ENCODE data around the gene TRAF2. TPM values are rescaled to one million over a fixed set of nuclear protein-coding genes. Genes with fewer than 3 reads are reported as not detected.

TRAF2 gene
- total and polyA plus RNA-seq, 2 donors from 2014 or later: 11.4 to 16.9 TPM

DNA sequence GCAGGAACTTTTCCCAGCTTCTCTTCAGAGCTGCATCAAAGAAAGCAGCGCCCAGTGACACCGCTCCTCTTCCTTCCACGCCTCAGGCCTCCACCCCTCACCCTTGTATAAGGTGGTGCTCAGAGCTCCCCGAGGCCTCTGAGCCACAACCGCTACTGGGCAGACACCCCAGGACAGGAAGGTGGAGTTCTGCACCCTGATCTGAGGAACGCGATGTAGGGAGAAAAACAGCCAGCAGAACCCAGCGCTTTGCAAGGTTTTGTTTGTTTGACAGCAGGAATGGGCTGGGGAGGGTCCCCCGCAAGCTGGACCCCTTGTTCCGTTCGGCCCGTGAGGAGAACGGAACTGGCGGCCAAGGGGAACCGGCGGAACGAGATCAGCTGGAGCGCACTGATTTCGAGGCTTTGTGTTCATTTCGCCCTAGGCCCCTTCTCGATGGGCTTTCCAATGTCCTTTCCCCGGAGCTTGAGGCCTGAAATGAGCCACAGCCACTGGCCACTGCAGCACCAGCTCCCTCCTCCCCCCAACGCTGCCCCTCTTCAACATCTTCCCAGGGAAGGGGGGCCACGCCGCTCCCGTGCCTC lies 24.4 kb upstream of the TRAF2 start:
- Histone ChIP-seq H3K9ac (ENCODE audit: low read length in 3 of 3) (no peak overlapping the region), H3K27ac (ENCODE audit: low read depth in 2 of 2, low read length in 2 of 2) (no peak overlapping the region), H3K4me1 (ENCODE audit: control insufficient read depth in 2 of 3, insufficient read depth in 2 of 3, low read depth in 1 of 3, low read length in 3 of 3) (peaks cover 0 to 22% (median 15%) of the 10 kb centered on the region in 3 donors), H3K4me3 (ENCODE audit: low read length in 3 of 3) (no peak overlapping the region), H3K36me3 (ENCODE audit: control insufficient read depth in 2 of 3, insufficient read depth in 3 of 3, low read length in 3 of 3) (peaks cover 0 to 23% (median 12%) of the 10 kb centered on the region in 3 donors), H3K27me3 (ENCODE audit: control insufficient read depth, insufficient read depth, low read length) (no peaks in the 10 kb centered on the region), H3K9me3 (ENCODE audit: control insufficient read depth in 2 of 3, insufficient read depth in 1 of 3, low read length in 3 of 3) (no peaks in the 10 kb centered on the region)
- TF ChIP-seq, protein P1, sequence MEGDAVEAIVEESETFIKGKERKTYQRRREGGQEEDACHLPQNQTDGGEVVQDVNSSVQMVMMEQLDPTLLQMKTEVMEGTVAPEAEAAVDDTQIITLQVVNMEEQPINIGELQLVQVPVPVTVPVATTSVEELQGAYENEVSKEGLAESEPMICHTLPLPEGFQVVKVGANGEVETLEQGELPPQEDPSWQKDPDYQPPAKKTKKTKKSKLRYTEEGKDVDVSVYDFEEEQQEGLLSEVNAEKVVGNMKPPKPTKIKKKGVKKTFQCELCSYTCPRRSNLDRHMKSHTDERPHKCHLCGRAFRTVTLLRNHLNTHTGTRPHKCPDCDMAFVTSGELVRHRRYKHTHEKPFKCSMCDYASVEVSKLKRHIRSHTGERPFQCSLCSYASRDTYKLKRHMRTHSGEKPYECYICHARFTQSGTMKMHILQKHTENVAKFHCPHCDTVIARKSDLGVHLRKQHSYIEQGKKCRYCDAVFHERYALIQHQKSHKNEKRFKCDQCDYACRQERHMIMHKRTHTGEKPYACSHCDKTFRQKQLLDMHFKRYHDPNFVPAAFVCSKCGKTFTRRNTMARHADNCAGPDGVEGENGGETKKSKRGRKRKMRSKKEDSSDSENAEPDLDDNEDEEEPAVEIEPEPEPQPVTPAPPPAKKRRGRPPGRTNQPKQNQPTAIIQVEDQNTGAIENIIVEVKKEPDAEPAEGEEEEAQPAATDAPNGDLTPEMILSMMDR (IDR thresholded peaks at IDR 0.05; ENCODE audit: borderline replicate concordance, extremely low read depth, insufficient read depth): no peak
- intact Hi-C loops (cut with DNase I): no loop called here
- no peak for FAIRE-seq
- no peak for DNase-seq

DNA sequence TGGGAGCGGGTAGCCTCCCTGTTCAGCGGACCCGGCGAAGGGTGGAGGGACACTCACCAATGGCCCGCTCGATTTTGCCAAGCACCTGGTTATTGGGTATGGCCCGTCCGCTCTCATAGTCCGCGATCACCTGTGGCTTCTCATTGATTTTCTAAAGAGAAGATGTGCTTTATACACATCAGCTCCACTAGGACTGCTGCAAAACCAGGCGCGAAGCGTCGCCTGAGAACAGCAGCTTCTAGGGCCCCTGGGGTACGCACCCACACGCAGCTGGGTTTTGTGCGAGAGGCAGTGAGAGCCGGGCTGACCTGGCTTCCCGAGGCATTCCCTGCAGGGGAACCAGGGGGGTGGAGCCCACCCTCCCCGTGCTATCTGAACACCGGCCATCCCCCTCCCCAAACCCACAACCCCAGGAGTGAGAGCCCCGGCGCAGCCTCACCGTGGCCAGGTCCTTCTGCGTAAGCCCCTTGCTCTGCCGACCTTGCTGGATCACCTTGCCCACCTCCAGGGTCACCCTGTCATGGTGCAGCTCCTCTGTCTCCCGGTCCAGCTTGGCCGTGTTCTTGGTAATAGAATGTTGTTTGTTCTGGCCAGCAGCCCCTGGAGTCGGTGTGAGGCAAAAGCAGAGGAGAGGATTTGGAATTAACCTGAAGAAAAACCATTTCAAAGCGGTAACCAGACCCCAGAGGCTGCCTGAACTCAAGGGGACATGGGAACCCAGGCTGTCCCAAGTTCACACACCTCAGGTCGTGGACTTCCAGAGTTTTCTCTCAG lies 23.3 kb upstream of the TRAF2 start:
- TF ChIP-seq, protein P1 (IDR thresholded peaks at IDR 0.05; ENCODE audit: borderline replicate concordance, extremely low read depth, insufficient read depth): no peak
- H3K9me3 ChIP-seq (ENCODE audit: control insufficient read depth in 2 of 3, insufficient read depth in 1 of 3, low read length in 3 of 3): no peaks in the 10 kb centered on the region
- FAIRE-seq (no peak), DNase-seq (peak in 1 of 5 donors; percentile 64)
- peaks cover 0 to 23% (median 12%) of the 10 kb centered on the region in 3 donors for H3K36me3 ChIP-seq (ENCODE audit: control insufficient read depth in 2 of 3, insufficient read depth in 3 of 3, low read length in 3 of 3)
- H3K4me3 ChIP-seq (ENCODE audit: low read length in 3 of 3): no peak overlapping the region
- no peak overlapping the region for H3K9ac ChIP-seq (ENCODE audit: low read length in 3 of 3)
- intact Hi-C loops (cut with DNase I): no loop called here
- no peaks in the 10 kb centered on the region for H3K27me3 ChIP-seq (ENCODE audit: control insufficient read depth, insufficient read depth, low read length)
- H3K4me1 ChIP-seq (ENCODE audit: control insufficient read depth in 2 of 3, insufficient read depth in 2 of 3, low read depth in 1 of 3, low read length in 3 of 3): peaks cover 0 to 20% (median 15%) of the 10 kb centered on the region in 3 donors
- no peak overlapping the region for H3K27ac ChIP-seq (ENCODE audit: low read depth in 2 of 2, low read length in 2 of 2)

DNA sequence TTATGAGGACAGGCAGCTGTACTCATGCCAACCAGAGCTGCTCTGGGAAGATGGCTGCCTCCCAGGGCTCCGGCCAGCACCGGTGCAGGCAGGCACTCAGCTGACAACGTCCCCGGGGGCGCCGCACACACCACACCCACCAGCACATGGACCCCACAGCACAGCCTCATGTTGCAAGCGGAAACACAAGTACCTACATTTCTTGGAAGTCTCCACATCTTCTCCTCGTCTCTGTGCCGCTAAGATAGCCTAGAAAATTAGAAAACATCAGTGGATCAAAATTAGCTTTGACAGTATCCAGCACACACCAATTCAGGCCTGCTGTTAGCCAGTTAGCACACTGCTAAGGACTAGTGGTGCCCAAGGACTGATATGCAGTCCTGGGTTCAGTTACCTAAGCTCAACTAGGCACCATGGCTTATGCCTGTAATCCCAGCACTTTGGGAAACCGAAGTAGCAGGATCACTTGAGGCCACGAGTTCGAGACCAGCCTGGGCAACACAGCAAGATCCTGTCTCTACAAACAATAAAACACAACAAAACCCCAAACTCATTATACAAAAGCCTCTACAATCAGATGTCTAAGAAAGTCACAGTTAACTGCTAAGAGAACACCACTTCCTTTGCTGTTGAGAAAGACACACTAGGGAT lies 22.6 kb upstream of the TRAF2 start:
- TF ChIP-seq, protein P1 (IDR thresholded peaks at IDR 0.05; ENCODE audit: borderline replicate concordance, extremely low read depth, insufficient read depth): no peak
- Histone ChIP-seq H3K27ac (ENCODE audit: low read depth in 2 of 2, low read length in 2 of 2) (peak overlapping the region in 1 of 2 donors; percentile 23), H3K36me3 (ENCODE audit: control insufficient read depth in 2 of 3, insufficient read depth in 3 of 3, low read length in 3 of 3) (peaks cover 0 to 23% (median 12%) of the 10 kb centered on the region in 3 donors), H3K4me1 (ENCODE audit: control insufficient read depth in 2 of 3, insufficient read depth in 2 of 3, low read depth in 1 of 3, low read length in 3 of 3) (peaks cover 0 to 20% (median 15%) of the 10 kb centered on the region in 3 donors), H3K9ac (ENCODE audit: low read length in 3 of 3) (peak overlapping the region in 1 of 3 donors; percentile 12), H3K4me3 (ENCODE audit: low read length in 3 of 3) (no peak overlapping the region), H3K9me3 (ENCODE audit: control insufficient read depth in 2 of 3, insufficient read depth in 1 of 3, low read length in 3 of 3) (no peaks in the 10 kb centered on the region), H3K27me3 (ENCODE audit: control insufficient read depth, insufficient read depth, low read length) (no peaks in the 10 kb centered on the region)
- DNase-seq (peak in 1 of 5 donors; percentile 67), FAIRE-seq (no peak)
- intact Hi-C loops (cut with DNase I): no loop called here

Data from kidney (tissue), 14 donors.